HepG2 (cell line): ENCODE results near the gene RNGTT. TPM values are rescaled to one million over a fixed set of nuclear protein-coding genes. Genes with fewer than 3 reads are reported as not detected.

Experiments used
- ATF2 ChIP-seq: sonication (generic); formaldehyde crosslinking; IDR thresholded peaks from 2 replicates; pipeline ENCODE4 v1.4.0; 2020; ENCODE audit warnings: missing genetic modification reagents
- CBX2 ChIP-seq, 2 experiments: fragments of 200-600 bp in 1 of 2; sonication (generic); formaldehyde crosslinking in 1 of 2; IDR thresholded peaks; 2 replicates each; pipeline versions ENCODE4 v1.7.0 to v1.8.1; 2018 to 2022; ENCODE audit warnings: low read depth in 2 of 2, low read length in 1 of 2, mild to moderate bottlenecking in 1 of 2, missing genetic modification reagents in 1 of 2
- DMTF1 ChIP-seq: sonication (generic); formaldehyde crosslinking; IDR thresholded peaks from 2 replicates; pipeline ENCODE4 v1.4.0; 2020; ENCODE audit warnings: mild to moderate bottlenecking, missing genetic modification reagents
- FOSL2 ChIP-seq: sonication (generic); formaldehyde crosslinking; IDR thresholded peaks from 2 replicates; pipeline ENCODE4 v1.4.0; 2020; ENCODE audit warnings: missing genetic modification reagents
- GTF3A ChIP-seq: sonication (generic); formaldehyde crosslinking; conservative IDR thresholded peaks from 2 replicates; pipeline ENCODE4 v1.4.0; 2020; ENCODE audit warnings: mild to moderate bottlenecking, missing genetic modification reagents
- IRF2 ChIP-seq: IDR thresholded peaks from 2 replicates; pipeline ENCODE4 v1.6.1; 2018; ENCODE audit warnings: missing genetic modification reagents, missing compliant biosample characterization
- RARG ChIP-seq: sonication (generic); formaldehyde crosslinking; IDR thresholded peaks from 2 replicates; pipeline ENCODE4 v1.4.0; 2020; ENCODE audit warnings: low read depth, mild to moderate bottlenecking, missing genetic modification reagents
- SMAD9 ChIP-seq: sonication (generic); formaldehyde crosslinking; IDR thresholded peaks from 2 replicates; pipeline ENCODE4 v1.5.1; 2020; ENCODE audit warnings: mild to moderate bottlenecking, missing genetic modification reagents
- SNAPC5 ChIP-seq: sonication (generic); formaldehyde crosslinking; IDR thresholded peaks from 2 replicates; pipeline ENCODE4 v1.8.1; 2023; ENCODE audit warnings: mild to moderate bottlenecking, missing genetic modification reagents, borderline replicate concordance
- SP4 ChIP-seq: sonication (generic); formaldehyde crosslinking; IDR thresholded peaks from 2 replicates; pipeline ENCODE4 v1.8.1; 2023; ENCODE audit warnings: mild to moderate bottlenecking, missing genetic modification reagents
- SRY ChIP-seq: sonication (generic); formaldehyde crosslinking; IDR thresholded peaks from 2 replicates; pipeline ENCODE4 v1.8.0; 2022; ENCODE audit warnings: mild to moderate bottlenecking, missing genetic modification reagents
- TRAFD1 ChIP-seq: sonication (generic); formaldehyde crosslinking; IDR thresholded peaks from 2 replicates; pipeline ENCODE4 v1.5.1; 2020; ENCODE audit warnings: missing genetic modification reagents, mild to moderate bottlenecking, borderline replicate concordance
- ZBTB39 ChIP-seq: sonication (generic); formaldehyde crosslinking; IDR thresholded peaks from 2 replicates; pipeline ENCODE4 v1.5.0; 2020; ENCODE audit warnings: missing genetic modification reagents
- ZBTB7A ChIP-seq: sonication (generic); formaldehyde crosslinking; IDR thresholded peaks from 2 replicates; pipeline ENCODE4 v1.8.0; 2022; ENCODE audit warnings: mild to moderate bottlenecking, missing genetic modification reagents
- ZFYVE20 ChIP-seq: sonication (generic); formaldehyde crosslinking; IDR thresholded peaks from 2 replicates; pipeline ENCODE4 v1.8.0; 2023; ENCODE audit warnings: low read depth, mild to moderate bottlenecking, moderate library complexity, missing genetic modification reagents, borderline replicate concordance
- ZNF143 ChIP-seq: sonication (generic); formaldehyde crosslinking; IDR thresholded peaks from 2 replicates; pipeline ENCODE4 v1.4.0; 2020; ENCODE audit warnings: missing genetic modification reagents
- ZNF253 ChIP-seq: sonication (generic); formaldehyde crosslinking; IDR thresholded peaks from 2 replicates; pipeline ENCODE4 v1.8.0; 2022; ENCODE audit warnings: mild to moderate bottlenecking, missing genetic modification reagents, borderline replicate concordance
- ZNF430 ChIP-seq: sonication (generic); formaldehyde crosslinking; IDR thresholded peaks from 2 replicates; pipeline ENCODE4 v1.9.0; 2021; ENCODE audit warnings: mild to moderate bottlenecking, missing genetic modification reagents
- ZNF501 ChIP-seq: sonication (generic); formaldehyde crosslinking; IDR thresholded peaks from 2 replicates; pipeline ENCODE4 v1.5.1; 2020; ENCODE audit warnings: mild to moderate bottlenecking, moderate library complexity, missing genetic modification reagents
- ZNF761 ChIP-seq: sonication (generic); formaldehyde crosslinking; conservative IDR thresholded peaks from 2 replicates; pipeline ENCODE4 v1.4.0; 2020; ENCODE audit warnings: mild to moderate bottlenecking, missing genetic modification reagents
- ZSCAN25 ChIP-seq: sonication (generic); formaldehyde crosslinking; IDR thresholded peaks from 2 replicates; pipeline ENCODE4 v1.8.0; 2022; ENCODE audit warnings: mild to moderate bottlenecking, missing genetic modification reagents
- polyA plus RNA-seq, 8 experiments: library from polyadenylated mRNA; depleted of rRNA in 3 of 8; stranded (reverse) in 7 of 8; unstranded in 1 of 8; fragments of >200 nt; fragmentation: Illumina TruSeq in 4 of 8; extraction: Trizol in 4 of 8; gene quantifications; 2 replicates each; pipeline versions ENCODE4 v1.2.1 to v1.2.3, GENCODE V29; 2011 to 2016; ENCODE audit warnings: low read depth in 4 of 8, missing spikeins in 1 of 8, mixed read lengths in 1 of 8; ENCODE audit not compliant: insufficient read depth in 1 of 8
- total RNA-seq, 5 experiments: library from RNA; depleted of rRNA; stranded (reverse); fragments of >200 nt; fragmentation: Illumina TruSeq; extraction: Trizol; gene quantifications; 2 replicates each; pipeline ENCODE4 v1.2.3, GENCODE V29; 2016; ENCODE audit warnings: low read depth in 1 of 5

The RNGTT gene
- total and polyA plus RNA-seq, 2 of the 13 experiments (the other 11 are each of a cell fraction or from before 2014, with no cell fraction given) = 6.0 to 22.6 TPM

- TF ChIP-seq TRAFD1 (CRISPR knock-in tag) = no peak
- TF ChIP-seq FOSL2 (CRISPR knock-in tag) = peak; percentile 68
- TF ChIP-seq DMTF1 (CRISPR knock-in tag) = no peak
- TF ChIP-seq RARG (CRISPR knock-in tag) = no peak
- TF ChIP-seq ZNF430 (CRISPR knock-in tag) = no peak
- TF ChIP-seq SNAPC5 (CRISPR knock-in tag) = no peak
- TF ChIP-seq ZBTB7A (CRISPR knock-in tag) = no peak
- TF ChIP-seq CBX2 (IDR thresholded peaks at IDR 0.05; ENCODE audit: low read depth, low read length) = no peak
- no peak for TF ChIP-seq CBX2 (CRISPR knock-in tag; IDR thresholded peaks at IDR 0.05; ENCODE audit: low read depth)
- TF ChIP-seq ZNF501 = 0 out of 2 replicates have a peak, but pooled peaks have one; percentile 22
- TF ChIP-seq SMAD9 (CRISPR knock-in tag) = no peak
- TF ChIP-seq ZSCAN25 (CRISPR knock-in tag) = 0 out of 2 replicates have a peak, but pooled peaks have one; percentile 17
- no peak for TF ChIP-seq SP4 (CRISPR knock-in tag)
- no peak for TF ChIP-seq ZNF143 (CRISPR knock-in tag)
- no peak for TF ChIP-seq GTF3A
- no peak for TF ChIP-seq ZFYVE20
- TF ChIP-seq IRF2 (CRISPR knock-in tag) = 0 out of 2 replicates have a peak, but pooled peaks have one; percentile 64
- TF ChIP-seq ATF2 (CRISPR knock-in tag) = peak; percentile 72
- no peak for TF ChIP-seq ZNF253 (CRISPR knock-in tag)
- no peak for TF ChIP-seq ZBTB39
- no peak for TF ChIP-seq ZNF761 (CRISPR knock-in tag)
- TF ChIP-seq SRY = no peak
These were observed 9.3 kb upstream of the RNGTT start (continued) for GRCh38 chr6:88972504-88973423.
